Measurements from ENCODE around the gene MYCBP2. TPM values are rescaled to one million over a fixed set of nuclear protein-coding genes. Genes with fewer than 3 reads are reported as not detected.

Gene MYCBP2
- total RNA-seq, 1 experiment from 2014 or later, result 57.8 TPM

- ChIA-PET POLR2A (ENCODE audit: low non-redundant PET) (no interaction called here), CTCF (interaction anchor here (0.5 to 0.7 kb wide), 2 partner anchors 22 to 1294 kb away, joined by 3 read pairs; no protein-coding TSS in a partner anchor)
- intact Hi-C loops (cut with micrococcal nuclease; ENCODE audit: unreplicated experiment), result no loop called here
- H3K9me3 ChIP-seq (ENCODE audit: low read depth, low read length, poor library complexity, severe bottlenecking), result no peaks in the 10 kb centered on the region
- H3K27me3 ChIP-seq (replicated peaks; ENCODE audit: insufficient read depth, low read depth, low read length, poor library complexity), result no peaks in the 10 kb centered on the region
- H3K27ac ChIP-seq (ENCODE audit: low read depth, low read length, poor library complexity, severe bottlenecking), result no peak overlapping the region
- DNase-seq (ENCODE audit: low spot score), result no peak
- TF ChIP-seq CTCF (conservative IDR thresholded peaks at IDR 0.05; ENCODE audit: low read depth, low read length), result no peak
- no peak for TF ChIP-seq EZH2 (IDR thresholded peaks at IDR 0.05; ENCODE audit: borderline replicate concordance, low read depth, low read length, poor library complexity, severe bottlenecking)
- H3K36me3 ChIP-seq (ENCODE audit: insufficient read depth, low read length, poor library complexity, severe bottlenecking), result peaks cover 24% of the 10 kb centered on the region
- BruUV-seq (replicated peaks), result no TSS peak
- no peak overlapping the region for H3K4me3 ChIP-seq (ENCODE audit: low read depth, low read length, poor library complexity, severe bottlenecking)
- peaks cover 27% of the 10 kb centered on the region for H3K4me1 ChIP-seq (ENCODE audit: insufficient read depth, low read length, poor library complexity, severe bottlenecking)
These were observed 324.8 kb downstream of the MYCBP2 start for GRCh38 chr13:77001963-77002587.

GRCh38 chr13:77001540-77001939 lies 325.4 kb downstream of the MYCBP2 start:
- POLR2A ChIA-PET (ENCODE audit: low non-redundant PET), result no interaction called here
- H3K36me3 ChIP-seq (ENCODE audit: insufficient read depth, low read length, poor library complexity, severe bottlenecking), result peaks cover 19% of the 10 kb centered on the region
- no peak for DNase-seq (ENCODE audit: low spot score)
- BruUV-seq (replicated peaks), result no TSS peak
- CTCF ChIA-PET, result no interaction called here
- TF ChIP-seq CTCF (conservative IDR thresholded peaks at IDR 0.05; ENCODE audit: low read depth, low read length) (no peak), EZH2 (IDR thresholded peaks at IDR 0.05; ENCODE audit: borderline replicate concordance, low read depth, low read length, poor library complexity, severe bottlenecking) (no peak)
- peaks cover 27% of the 10 kb centered on the region for H3K4me1 ChIP-seq (ENCODE audit: insufficient read depth, low read length, poor library complexity, severe bottlenecking)
- H3K27ac ChIP-seq (ENCODE audit: low read depth, low read length, poor library complexity, severe bottlenecking), result no peak overlapping the region
- no peak overlapping the region for H3K4me3 ChIP-seq (ENCODE audit: low read depth, low read length, poor library complexity, severe bottlenecking)
- H3K27me3 ChIP-seq (replicated peaks; ENCODE audit: insufficient read depth, low read depth, low read length, poor library complexity), result no peaks in the 10 kb centered on the region
- H3K9me3 ChIP-seq (ENCODE audit: low read depth, low read length, poor library complexity, severe bottlenecking), result no peaks in the 10 kb centered on the region
- intact Hi-C loops (cut with micrococcal nuclease; ENCODE audit: unreplicated experiment), result no loop called here

DNA sequence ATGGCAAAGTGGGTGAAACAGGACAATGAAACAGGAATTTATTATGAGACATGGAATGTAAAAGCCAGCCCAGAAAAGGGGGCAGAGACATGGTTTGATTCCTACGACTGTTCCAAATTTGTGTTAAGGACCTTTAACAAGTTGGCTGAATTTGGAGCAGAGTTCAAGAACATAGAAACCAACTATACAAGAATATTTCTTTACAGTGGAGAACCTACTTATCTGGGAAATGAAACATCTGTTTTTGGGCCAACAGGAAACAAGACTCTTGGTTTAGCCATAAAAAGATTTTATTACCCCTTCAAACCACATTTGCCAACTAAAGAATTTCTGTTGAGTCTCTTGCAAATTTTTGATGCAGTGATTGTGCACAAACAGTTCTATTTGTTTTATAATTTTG lies 326.4 kb downstream of the MYCBP2 start:
- H3K9me3 ChIP-seq (ENCODE audit: low read depth, low read length, poor library complexity, severe bottlenecking), result no peaks in the 10 kb centered on the region
- BruUV-seq (replicated peaks), result no TSS peak
- H3K4me1 ChIP-seq (ENCODE audit: insufficient read depth, low read length, poor library complexity, severe bottlenecking), result peaks cover 27% of the 10 kb centered on the region
- ChIA-PET CTCF (no interaction called here), POLR2A (ENCODE audit: low non-redundant PET) (no interaction called here)
- no peaks in the 10 kb centered on the region for H3K27me3 ChIP-seq (replicated peaks; ENCODE audit: insufficient read depth, low read depth, low read length, poor library complexity)
- no peak overlapping the region for H3K27ac ChIP-seq (ENCODE audit: low read depth, low read length, poor library complexity, severe bottlenecking)
- DNase-seq (ENCODE audit: low spot score), result peak; percentile 29
- intact Hi-C loops (cut with micrococcal nuclease; ENCODE audit: unreplicated experiment), result no loop called here
- TF ChIP-seq EZH2 (IDR thresholded peaks at IDR 0.05; ENCODE audit: borderline replicate concordance, low read depth, low read length, poor library complexity, severe bottlenecking), result no peak
- H3K36me3 ChIP-seq (ENCODE audit: insufficient read depth, low read length, poor library complexity, severe bottlenecking), result peaks cover 19% of the 10 kb centered on the region
- no peak overlapping the region for H3K4me3 ChIP-seq (ENCODE audit: low read depth, low read length, poor library complexity, severe bottlenecking)

Other genes with a start within 250 kb of the MYCBP2 start
- 0.15 TPM in 1 of 2 replicates, not detected in the other for gene SCEL, start 208.6 kb upstream of the MYCBP2 start, total RNA-seq (2021)